MG63 (cell line): ENCODE results near the gene HAPLN1. TPM values are rescaled to one million over a fixed set of nuclear protein-coding genes. Genes with fewer than 3 reads are reported as not detected.

Source experiments
- DNase-seq: peaks from one replicate; pipeline ENCODE4 v3.0.0-alpha.2; 2020
- H3K27me3 ChIP-seq: fragments of 250-450 bp; sonication (Bioruptor Pico); 2 replicates; pipeline ENCODE4 v1.5.1; 2020; ENCODE audit warnings: mild to moderate bottlenecking, moderate library complexity
- H3K36me3 ChIP-seq: fragments of 250-450 bp; sonication (Bioruptor Pico); 2 replicates; pipeline ENCODE4 v1.5.1; 2020; ENCODE audit warnings: mild to moderate bottlenecking, moderate library complexity
- H3K4me3 ChIP-seq: fragments of 250-450 bp; sonication (Bioruptor Pico); 2 replicates; pipeline ENCODE4 v1.5.1; 2020; ENCODE audit warnings: mild to moderate bottlenecking, moderate library complexity
- H3K9me3 ChIP-seq: fragments of 250-450 bp; sonication (Bioruptor Pico); 2 replicates; pipeline ENCODE4 v1.5.1; 2020; ENCODE audit warnings: mild to moderate bottlenecking, moderate library complexity
- total RNA-seq: library from RNA; depleted of rRNA; stranded (reverse); fragments of >200 nt; shearing (Covaris generic); gene quantifications from 2 replicates; pipeline ENCODE4 v1.2.3, GENCODE V29; 2014; ENCODE audit warnings: low replicate concordance; rRNA removed

Gene HAPLN1
- total RNA-seq, 1 experiment from 2014 or later = 0.16 TPM

DNA sequence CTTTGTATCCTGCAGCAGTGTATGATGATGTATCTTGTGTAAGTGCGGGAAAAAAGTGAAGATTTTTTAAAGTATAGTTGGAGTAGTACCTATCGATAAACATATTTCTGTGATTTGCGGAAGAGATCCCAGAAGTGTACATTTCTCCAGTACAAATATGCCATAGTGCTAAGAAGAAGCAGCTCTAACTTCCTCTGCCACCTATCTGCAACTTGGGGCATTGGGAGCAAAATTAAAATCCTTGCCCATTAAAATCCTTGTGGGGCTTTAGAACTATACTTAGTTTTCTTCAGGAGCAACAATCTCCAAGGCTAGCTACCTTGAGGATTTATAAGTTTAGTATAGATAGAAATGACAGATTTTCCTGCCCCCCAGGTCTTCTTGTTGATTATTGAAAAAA lies 125.4 kb downstream of the HAPLN1 start:
- Histone ChIP-seq H3K27me3 (no peaks in the 10 kb centered on the region), H3K9me3 (no peaks in the 10 kb centered on the region), H3K36me3 (no peaks in the 10 kb centered on the region), H3K4me3 (no peak overlapping the region)
- DNase-seq = no peak

DNA sequence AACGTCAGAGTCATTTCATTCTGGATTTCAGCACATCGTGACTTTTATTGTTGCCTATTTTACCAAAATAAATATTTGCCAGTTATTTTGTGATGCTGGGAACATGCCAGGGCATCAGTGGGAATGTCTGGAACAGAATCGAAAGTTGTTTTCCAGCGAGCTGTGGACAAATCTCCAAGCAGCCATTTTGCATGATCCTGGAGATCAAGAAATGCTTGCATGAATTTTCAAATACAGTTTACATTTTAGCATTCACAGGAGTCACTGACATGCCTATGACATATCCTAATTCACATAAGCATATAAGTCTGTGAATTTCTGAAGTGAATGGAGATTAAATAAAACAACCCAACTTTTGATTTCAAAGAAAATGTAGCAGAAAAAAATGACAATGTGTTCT lies 129.7 kb downstream of the HAPLN1 start:
- H3K36me3 ChIP-seq = no peaks in the 10 kb centered on the region
- H3K4me3 ChIP-seq = peak overlapping the region; percentile 28
- no peaks in the 10 kb centered on the region for H3K27me3 ChIP-seq
- no peak for DNase-seq
- H3K9me3 ChIP-seq = no peaks in the 10 kb centered on the region

DNA sequence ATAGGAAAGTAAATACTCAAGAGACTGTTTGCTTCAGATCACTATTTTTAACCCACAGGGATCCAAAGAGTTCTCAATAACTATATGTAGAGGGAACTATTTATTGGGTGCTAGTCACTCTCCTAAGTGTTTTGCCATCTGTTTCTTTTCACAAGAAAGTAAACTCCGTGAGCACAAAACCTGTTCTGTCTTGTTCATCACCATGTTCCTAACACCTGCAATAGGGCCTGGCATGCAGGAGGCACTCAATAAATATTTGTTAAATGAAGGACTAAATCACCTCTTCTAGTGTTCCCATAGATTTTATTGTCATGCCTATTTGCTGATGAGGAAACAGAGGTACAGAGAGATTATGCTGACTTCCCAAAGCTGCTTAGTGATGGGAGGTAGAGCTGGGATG lies 130.9 kb downstream of the HAPLN1 start:
- DNase-seq = no peak
- H3K4me3 ChIP-seq = no peak overlapping the region
- no peaks in the 10 kb centered on the region for H3K27me3 ChIP-seq
- no peaks in the 10 kb centered on the region for H3K36me3 ChIP-seq
- H3K9me3 ChIP-seq = no peaks in the 10 kb centered on the region

Other genes with a start within 250 kb of the HAPLN1 start
- 26.6 and 36.9 TPM in 2 replicates for gene VCAN, start 249.1 kb downstream of the HAPLN1 start, total RNA-seq